Measurements from ENCODE around the gene STEAP1B.

DNA sequence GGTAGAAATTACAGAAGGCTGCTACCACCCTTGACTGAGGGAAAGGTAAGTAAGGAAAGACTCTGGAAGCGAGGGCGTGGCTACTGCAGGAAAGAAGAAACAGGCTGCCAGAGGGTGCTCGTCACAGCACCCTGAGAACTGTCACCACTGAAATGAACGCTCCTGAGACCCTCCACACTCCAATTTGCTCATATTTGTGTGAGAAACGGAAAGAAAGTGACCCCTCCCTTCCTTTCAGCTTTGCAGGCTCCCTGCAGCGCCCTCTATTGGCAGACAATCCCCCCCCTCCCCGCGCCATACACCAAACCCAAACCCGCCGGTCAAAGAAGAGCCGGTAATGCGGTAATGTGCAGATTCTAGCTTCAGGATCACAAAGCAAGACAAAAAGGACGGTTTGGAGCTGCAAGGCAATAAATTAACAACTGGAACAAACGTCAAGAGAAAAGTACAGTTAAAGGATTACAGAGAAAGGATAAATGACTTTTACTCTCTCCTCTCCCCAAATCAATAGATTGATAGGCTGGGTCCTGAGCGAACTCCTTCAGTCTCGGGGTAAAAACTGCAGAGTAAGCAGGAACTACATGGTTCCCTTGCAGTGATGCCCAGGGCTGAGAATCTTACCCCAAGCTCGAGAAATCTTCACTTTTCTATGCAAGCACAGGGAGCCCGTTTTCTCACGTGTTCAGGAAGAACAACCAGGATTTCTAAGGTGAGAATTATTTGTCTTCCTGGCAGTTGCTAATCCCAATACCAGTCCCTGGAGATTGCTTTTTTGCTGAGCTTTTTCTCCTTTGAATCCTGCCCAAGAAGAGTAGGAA is 47.6 kb downstream of the STEAP1B start:
- TF ChIP-seq CTCF (IDR thresholded peaks at IDR 0.05; ENCODE audit: insufficient read depth, low read depth, low read length) (peak; percentile 50), EZH2 (IDR thresholded peaks at IDR 0.05; ENCODE audit: insufficient read depth, low read length) (no peak)

Data from astrocyte (in vitro differentiated cells and primary cell).